T-cell (primary cell): Measurements from ENCODE around the gene CYFIP2. TPM values are rescaled to one million over a fixed set of nuclear protein-coding genes. Genes with fewer than 3 reads are reported as not detected.

Source experiments
- ATAC-seq, 4 experiments: fragments of 200-7000 bp in 3 of 4; fragments of 150-1000 bp in 1 of 4; cut with Tn5 transposase; replicated peaks in 1 of 4; 1 replicate in 3 of 4; 2 replicates in 1 of 4; pipeline ENCODE4 v1.10.0; 2021; ENCODE audit warnings: moderate library complexity in 3 of 4, mild to moderate bottlenecking in 2 of 4, moderate number of reproducible peaks in 1 of 4
- CTCF ChIA-PET, 2 donors: fragments of 300-600 bp; sonication (Branson Sonifier 250); formaldehyde crosslinking; loops; one replicate each; lab custom pipeline; 2022; ENCODE audit warnings: antibody characterized with exemption in 2 of 2; lab: Charles Lee
- POLR2A ChIA-PET, 2 donors: fragments of 300-600 bp; sonication (Branson Sonifier 250); formaldehyde crosslinking; loops; one replicate each; lab custom pipeline; 2022; ENCODE audit warnings: antibody characterized with exemption in 2 of 2; lab: Charles Lee
- DNase-seq, 35 experiments: peaks; one replicate each; pipeline versions ENCODE4 v3.0.0 to v3.0.0-alpha.2; 2013 to 2023
- H3K27ac ChIP-seq: one replicate; pipeline ENCODE4 v1.5.1; 2013; ENCODE audit warnings: low read length
- H3K27me3 ChIP-seq, 2 experiments: replicated peaks in 1 of 2; 1 replicate in 1 of 2; 2 replicates in 1 of 2; pipeline versions ENCODE4 v1.6.1 to v1.7.0; 2013; ENCODE audit warnings: low read length in 1 of 2, mixed read lengths in 1 of 2; ENCODE audit not compliant: control insufficient read depth in 2 of 2, insufficient read depth in 2 of 2; ENCODE audit errors: extremely low read depth in 1 of 2
- H3K36me3 ChIP-seq, 2 donors: 1 replicate in 1 of 2; 2 replicates in 1 of 2; pipeline versions ENCODE4 v1.6.1 to v1.7.0; 2013; ENCODE audit warnings: low read length in 1 of 2; ENCODE audit not compliant: control insufficient read depth in 2 of 2, insufficient read depth in 1 of 2; ENCODE audit errors: extremely low read depth in 1 of 2
- H3K4me1 ChIP-seq, 2 experiments: 1 replicate in 1 of 2; 2 replicates in 1 of 2; pipeline versions ENCODE4 v1.6.1 to v1.7.0; 2013; ENCODE audit warnings: low read length in 2 of 2, mixed read lengths in 1 of 2; ENCODE audit not compliant: insufficient read depth in 2 of 2, control insufficient read depth in 1 of 2; ENCODE audit errors: extremely low read depth in 1 of 2
- H3K4me3 ChIP-seq, 2 donors: 1 replicate in 1 of 2; 2 replicates in 1 of 2; pipeline versions ENCODE4 v1.5.1 to v1.7.0; 2013; ENCODE audit warnings: mild to moderate bottlenecking in 2 of 2, low read length in 1 of 2, moderate library complexity in 1 of 2; ENCODE audit not compliant: control insufficient read depth in 1 of 2; ENCODE audit errors: extremely low read depth in 1 of 2
- H3K9me3 ChIP-seq: 2 replicates; pipeline ENCODE4 v1.7.0; 2013
- H3K27ac Mint-ChIP-seq, 2 donors: one replicate each; pipeline ENCODE4 v1.8.0; 2020 to 2021; ENCODE audit warnings: mild to moderate bottlenecking in 2 of 2, mixed read lengths in 2 of 2
- H3K27me3 Mint-ChIP-seq, 2 donors: one replicate each; pipeline ENCODE4 v1.8.0; 2021 to 2022; ENCODE audit warnings: mixed read lengths in 2 of 2
- H3K36me3 Mint-ChIP-seq: one replicate; pipeline ENCODE4 v1.8.0; 2021; ENCODE audit warnings: mixed read lengths
- H3K4me1 Mint-ChIP-seq, 3 donors: one replicate each; pipeline ENCODE4 v1.8.0; 2020 to 2022; ENCODE audit warnings: mixed read lengths in 3 of 3, mild to moderate bottlenecking in 1 of 3
- H3K4me3 Mint-ChIP-seq, 3 donors: one replicate each; pipeline ENCODE4 v1.8.0; 2020 to 2022; ENCODE audit warnings: mild to moderate bottlenecking in 3 of 3, mixed read lengths in 3 of 3, moderate library complexity in 3 of 3
- H3K9me3 Mint-ChIP-seq, 3 donors: one replicate each; pipeline ENCODE4 v1.8.0; 2020 to 2022; ENCODE audit warnings: mixed read lengths in 3 of 3
- WGBS: methylation state at CpG from one replicate; pipeline ENCODE4 v1.1.5; 2013; ENCODE audit warnings: missing lambda C conversion rate; ENCODE audit not compliant: insufficient coverage; 5-methylcytosine and 5-hydroxymethylcytosine counted together
- total RNA-seq, 35 experiments: library from RNA in 6 of 35; stranded (reverse) in 6 of 35; fragments of 120-200 nt in 1 of 35; gene quantifications; one replicate each; pipeline versions ENCODE4 v1.2.1 to v1.2.4 and lab custom pipeline; 2013 to 2026

CYFIP2 gene
- total RNA-seq, 5 donors from 2014 or later (not counting 1 experiment from before 2014, with no cell fraction given) = 362 to 497 (median 398) TPM

DNA sequence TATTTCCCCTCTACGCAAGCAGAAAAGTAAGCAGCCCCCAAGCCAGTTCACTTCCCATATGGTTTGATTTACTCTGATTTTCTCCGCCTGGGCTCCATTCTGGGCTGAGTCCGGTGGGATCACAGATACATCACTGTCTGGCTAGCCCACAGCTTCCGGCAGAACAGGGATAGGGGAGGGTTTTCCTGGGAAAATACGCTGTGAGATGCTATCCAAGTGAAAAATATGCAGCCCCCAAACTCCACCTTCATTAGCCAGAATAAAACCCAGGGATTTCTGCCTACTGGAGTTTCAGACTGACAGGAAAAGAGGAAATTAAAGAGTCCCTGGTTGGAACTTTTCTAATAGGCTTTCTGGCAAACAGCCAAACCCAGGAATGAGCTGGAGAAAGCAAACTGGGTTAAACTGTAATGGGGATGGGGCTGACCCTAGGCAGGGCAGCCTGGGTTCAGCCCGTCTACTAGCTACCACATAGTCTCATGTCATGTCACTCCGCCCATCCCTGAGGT lies 177.2 kb downstream of the CYFIP2 start:
- Mint-ChIP-seq H3K4me3 (no peak overlapping the region), H3K36me3 (no peaks in the 10 kb centered on the region), H3K27ac (no peak overlapping the region), H3K4me1 (no peaks in the 10 kb centered on the region), H3K27me3 (no peaks in the 10 kb centered on the region), H3K9me3 (no peaks in the 10 kb centered on the region)
- Histone ChIP-seq H3K27me3 (no peaks in the 10 kb centered on the region), H3K4me3 (no peak overlapping the region), H3K36me3 (no peaks in the 10 kb centered on the region), H3K27ac (no peak overlapping the region), H3K9me3 (no peaks in the 10 kb centered on the region), H3K4me1 (no peaks in the 10 kb centered on the region)
- DNase-seq (no peak), ATAC-seq (no peak)
- ChIA-PET POLR2A (no interaction called here), CTCF (no interaction called here)
- WGBS = 100% methylated on average over 1 of the region's 7 CpGs

DNA sequence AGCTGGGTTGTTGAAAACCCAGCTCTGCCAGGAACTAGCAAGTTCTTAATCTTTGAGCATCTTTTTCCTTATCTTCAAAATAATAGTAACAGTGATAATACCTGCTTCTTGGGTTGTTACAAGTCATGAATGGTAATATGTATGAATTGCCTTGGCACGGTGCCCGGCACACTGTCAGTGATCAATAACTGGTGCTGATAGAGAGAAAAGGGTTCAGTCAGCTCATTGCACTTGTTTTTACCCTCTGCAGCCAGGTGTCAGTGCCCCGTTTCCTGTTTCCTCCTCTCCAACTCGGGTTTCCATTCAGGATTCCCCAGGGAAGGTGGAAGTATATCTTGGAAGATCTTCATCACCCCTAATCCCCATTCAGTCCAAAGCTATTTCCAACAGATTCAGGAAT lies 178.3 kb downstream of the CYFIP2 start:
- POLR2A ChIA-PET = interaction anchor here in 1 of 2 donors (0.6 kb wide), 1 partner anchor 308 kb away, joined by 8 read pairs; no protein-coding TSS in a partner anchor
- no peaks in the 10 kb centered on the region for H3K36me3 Mint-ChIP-seq
- no peaks in the 10 kb centered on the region for H3K27me3 Mint-ChIP-seq
- Histone ChIP-seq H3K4me1 (no peaks in the 10 kb centered on the region), H3K27ac (no peak overlapping the region), H3K36me3 (no peaks in the 10 kb centered on the region), H3K27me3 (no peaks in the 10 kb centered on the region), H3K9me3 (no peaks in the 10 kb centered on the region), H3K4me3 (no peak overlapping the region)
- DNase-seq (no peak), ATAC-seq (no peak)
- H3K4me3 Mint-ChIP-seq = no peak overlapping the region
- no peaks in the 10 kb centered on the region for H3K4me1 Mint-ChIP-seq
- no peak overlapping the region for H3K27ac Mint-ChIP-seq
- H3K9me3 Mint-ChIP-seq = no peaks in the 10 kb centered on the region
- CTCF ChIA-PET = no interaction called here
- WGBS = 100% methylated on average over 2 of the region's 4 CpGs

Other genes with a start within 250 kb of the CYFIP2 start
- 1 to 10 TPM; 3.3 to 5.8 (median 5.4) TPM for gene HAVCR1, start 207.0 kb upstream of the CYFIP2 start, total RNA-seq
- 1 to 10 TPM; 2.2 to 4.6 (median 3.2) TPM for gene HAVCR2, start 157.1 kb upstream of the CYFIP2 start, total RNA-seq
- gene MED7, start 123.3 kb upstream of the CYFIP2 start, total RNA-seq = 10 to 100 TPM in 3 of 5 donors, 1 to 10 TPM in 2; 5.7 to 14.9 (median 13.1) TPM
- not detected for gene GARIN3, start 99.9 kb upstream of the CYFIP2 start, total RNA-seq
- gene ITK, start 85.3 kb upstream of the CYFIP2 start, total RNA-seq = 100 to 1,000 TPM; 286 to 466 (median 338) TPM
- under 1 TPM in 4 of 5 donors, not detected in 1; 0.06 to 0.49 (median 0.08) TPM for gene NIPAL4, start 194.1 kb downstream of the CYFIP2 start, total RNA-seq